OCI-LY7 (cell line): ENCODE measurements around the gene COL4A1. TPM values are rescaled to one million over a fixed set of nuclear protein-coding genes. Genes with fewer than 3 reads are reported as not detected.

Source experiments
- BruUV-seq: library from RNA; stranded (reverse); fragments of 400-500 nt; replicated peaks from 2 replicates; lab custom pipeline; 2021; lab: Mats Ljungman, UMichigan
- CTCF ChIA-PET: fragments of 300-600 bp; sonication (Branson Sonifier 250); formaldehyde crosslinking; loops from one replicate; lab custom pipeline; 2022; ENCODE audit warnings: antibody characterized with exemption; ENCODE audit not compliant: unreplicated experiment; lab: Charles Lee
- POLR2A ChIA-PET: fragments of 300-600 bp; sonication (Branson Sonifier 250); formaldehyde crosslinking; loops from one replicate; lab custom pipeline; 2022; ENCODE audit warnings: antibody characterized with exemption; lab: Charles Lee
- DNase-seq: peaks from one replicate; pipeline ENCODE4 v3.0.0-alpha.2; 2015; ENCODE audit warnings: low spot score
- H2AFZ ChIP-seq: fragments of 200-600 bp; sonication (generic), shearing (Covaris generic); 2 replicates; pipeline ENCODE4 v1.6.1; 2014; ENCODE audit warnings: mild to moderate bottlenecking, antibody characterized with exemption, low read length, moderate library complexity
- H3K27ac ChIP-seq: fragments of 200-600 bp; sonication (generic); 2 replicates; pipeline ENCODE4 v1.5.1; 2014; ENCODE audit warnings: mixed run types, low read depth, mild to moderate bottlenecking, moderate library complexity, low read length, inconsistent platforms; ENCODE audit not compliant: poor library complexity, severe bottlenecking
- H3K36me3 ChIP-seq: fragments of 200-600 bp; sonication (generic); 2 replicates; pipeline ENCODE4 v1.6.1; 2014; ENCODE audit warnings: mild to moderate bottlenecking, antibody characterized with exemption, low read length, moderate library complexity, mixed read lengths; ENCODE audit not compliant: insufficient read depth
- H3K4me1 ChIP-seq: fragments of 200-600 bp; sonication (generic); 2 replicates; pipeline ENCODE4 v1.5.1; 2014; ENCODE audit warnings: mild to moderate bottlenecking, low read length; ENCODE audit not compliant: insufficient read depth, poor library complexity, severe bottlenecking
- H3K4me2 ChIP-seq: fragments of 200-600 bp; sonication (generic); 2 replicates; pipeline ENCODE4 v1.6.1; 2014; ENCODE audit warnings: mild to moderate bottlenecking, low read length
- H3K4me3 ChIP-seq: fragments of 200-600 bp; sonication (generic); 2 replicates; pipeline ENCODE4 v1.5.1; 2014; ENCODE audit warnings: mild to moderate bottlenecking, low read depth, low read length; ENCODE audit not compliant: poor library complexity, severe bottlenecking
- H3K79me2 ChIP-seq: fragments of 200-600 bp; sonication (generic); 2 replicates; pipeline ENCODE4 v1.6.1; 2016; ENCODE audit warnings: low read depth, mild to moderate bottlenecking, low read length, moderate library complexity, mixed read lengths; ENCODE audit not compliant: insufficient read depth
- H3K9me2 ChIP-seq: fragments of 200-600 bp; sonication (generic); 2 replicates; pipeline ENCODE4 v1.6.1; 2016; ENCODE audit warnings: mild to moderate bottlenecking, low read length, mixed read lengths; ENCODE audit not compliant: insufficient read depth
- H3K9me3 ChIP-seq: fragments of 200-600 bp; sonication (generic); 2 replicates; pipeline ENCODE4 v1.6.1; 2014; ENCODE audit warnings: mild to moderate bottlenecking, mixed run types, low read length, mixed read lengths
- H4K20me1 ChIP-seq: fragments of 200-600 bp; sonication (generic); 2 replicates; pipeline ENCODE4 v1.6.1; 2014; ENCODE audit warnings: mild to moderate bottlenecking, antibody characterized with exemption, low read length, moderate library complexity, mixed read lengths; ENCODE audit not compliant: insufficient read depth
- CTCF ChIP-seq: fragments of 200-600 bp; sonication (generic); conservative IDR thresholded peaks from 2 replicates; pipeline ENCODE4 v1.5.1; 2014; ENCODE audit warnings: mild to moderate bottlenecking, antibody characterized with exemption, low read length, moderate library complexity, mixed read lengths
- EZH2phosphoT487 ChIP-seq: fragments of 200-600 bp; sonication (generic); IDR thresholded peaks from 2 replicates; pipeline ENCODE4 v1.6.1; 2018; ENCODE audit warnings: low read depth, borderline replicate concordance, mild to moderate bottlenecking, mixed run types, antibody characterized with exemption, low read length, moderate library complexity, mixed read lengths
- intact Hi-C: fragments of 100-400 bp; cut with micrococcal nuclease; formaldehyde crosslinking; loops from one replicate; pipeline ENCODE4 v1.10.0; 2022; ENCODE audit not compliant: unreplicated experiment
- total RNA-seq, 2 experiments: library from RNA; depleted of rRNA in 1 of 2; stranded (reverse); fragments of >200 nt in 1 of 2; shearing (Covaris generic) in 1 of 2; gene quantifications; 2 replicates each; pipeline ENCODE4 v1.2.3, GENCODE V29; 2014 to 2022

The COL4A1 gene
- total RNA-seq, 2 experiments from 2014 or later, result 0.06 TPM; not detected in 1

- H3K79me2 ChIP-seq, result no peaks in the 10 kb centered on the region
- H3K27ac ChIP-seq, result no peak overlapping the region
- ChIA-PET CTCF (no interaction called here), POLR2A (no interaction called here)
- H3K4me3 ChIP-seq, result no peak overlapping the region
- BruUV-seq, result no TSS peak
- H3K9me3 ChIP-seq, result no peaks in the 10 kb centered on the region
- no peaks in the 10 kb centered on the region for H3K9me2 ChIP-seq
- H4K20me1 ChIP-seq, result no peaks in the 10 kb centered on the region
- H2AFZ ChIP-seq, result no peak overlapping the region
- DNase-seq, result no peak
- TF ChIP-seq EZH2phosphoT487, result no peak
- TF ChIP-seq CTCF, result no peak
- no peaks in the 10 kb centered on the region for H3K36me3 ChIP-seq
- no peaks in the 10 kb centered on the region for H3K4me1 ChIP-seq
- no peak overlapping the region for H3K4me2 ChIP-seq
- intact Hi-C loops, result no loop called here
Observed at GRCh38 chr13:110232756-110233155, 74.2 kb downstream of the COL4A1 start.

GRCh38 chr13:110232142-110232541 lies 74.8 kb downstream of the COL4A1 start:
- POLR2A ChIA-PET, result no interaction called here
- CTCF ChIA-PET, result no interaction called here
- H3K79me2 ChIP-seq, result no peaks in the 10 kb centered on the region
- no peak overlapping the region for H3K4me2 ChIP-seq
- no TSS peak for BruUV-seq
- no peak for TF ChIP-seq CTCF
- no peak for TF ChIP-seq EZH2phosphoT487
- no peaks in the 10 kb centered on the region for H3K9me2 ChIP-seq
- H4K20me1 ChIP-seq, result no peaks in the 10 kb centered on the region
- no peaks in the 10 kb centered on the region for H3K9me3 ChIP-seq
- intact Hi-C loops, result no loop called here
- no peaks in the 10 kb centered on the region for H3K4me1 ChIP-seq
- H3K27ac ChIP-seq, result no peak overlapping the region
- no peak overlapping the region for H3K4me3 ChIP-seq
- H2AFZ ChIP-seq, result no peak overlapping the region
- no peak for DNase-seq
- no peaks in the 10 kb centered on the region for H3K36me3 ChIP-seq

GRCh38 chr13:110231348-110232047 lies 75.5 kb downstream of the COL4A1 start:
- Histone ChIP-seq H3K4me2 (no peak overlapping the region), H3K4me1 (no peaks in the 10 kb centered on the region), H3K4me3 (no peak overlapping the region), H3K79me2 (no peaks in the 10 kb centered on the region), H3K36me3 (no peaks in the 10 kb centered on the region), H4K20me1 (no peaks in the 10 kb centered on the region), H3K9me2 (no peaks in the 10 kb centered on the region), H3K27ac (no peak overlapping the region), H3K9me3 (no peaks in the 10 kb centered on the region), H2AFZ (no peak overlapping the region)
- ChIA-PET POLR2A (no interaction called here), CTCF (no interaction called here)
- BruUV-seq, result no TSS peak
- DNase-seq, result no peak
- no peak for TF ChIP-seq EZH2phosphoT487
- no peak for TF ChIP-seq CTCF
- intact Hi-C loops, result no loop called here
